K562 (cell line): ENCODE data around the gene GPR85. TPM values are rescaled to one million over a fixed set of nuclear protein-coding genes. Genes with fewer than 3 reads are reported as not detected.

Experiments used
- BHLHE40 ChIP-seq: IDR thresholded peaks from 2 replicates; pipeline ENCODE4 v1.6.1; 2011; ENCODE audit warnings: low read length, improper control_type of control experiment
- CBX5 ChIP-seq: IDR thresholded peaks from 2 replicates; pipeline ENCODE4 v1.6.1; 2014; ENCODE audit warnings: low read depth, borderline replicate concordance
- KAT8 ChIP-seq: fragments of 450-650 bp; IDR thresholded peaks from 2 replicates; pipeline ENCODE4 v1.6.1; 2016; ENCODE audit warnings: low read depth, mild to moderate bottlenecking
- MEF2A ChIP-seq: IDR thresholded peaks from 2 replicates; pipeline ENCODE4 v1.6.1; 2011; ENCODE audit warnings: low read depth, mild to moderate bottlenecking, low read length, moderate library complexity; ENCODE audit not compliant: control insufficient read depth
- PPARD ChIP-seq: fragments of 250-450 bp; sonication (Bioruptor Pico); IDR thresholded peaks from 2 replicates; pipeline ENCODE4 v1.8.0; 2022; ENCODE audit warnings: inconsistent platforms, mild to moderate bottlenecking, moderate library complexity
- RB1 ChIP-seq: fragments of 450-650 bp; IDR thresholded peaks from 2 replicates; pipeline ENCODE4 v1.6.1; 2017; ENCODE audit warnings: low read depth, mild to moderate bottlenecking
- RBM22 ChIP-seq: fragments of 200-400 bp; formaldehyde crosslinking; IDR thresholded peaks from 2 replicates; pipeline ENCODE4 v1.6.1; 2018; ENCODE audit warnings: low read length, low read depth; ENCODE audit not compliant: poor library complexity, severe bottlenecking
- STAT5A ChIP-seq: IDR thresholded peaks from 2 replicates; pipeline ENCODE4 v1.6.1; 2012; ENCODE audit warnings: low read length, inconsistent platforms, borderline replicate concordance
- ZNF445 ChIP-seq: fragments of 250-450 bp; sonication (Bioruptor Pico); IDR thresholded peaks from 2 replicates; pipeline ENCODE4 v1.4.0; 2020; ENCODE audit warnings: low read depth, mild to moderate bottlenecking, moderate library complexity
- ZNF668 ChIP-seq: fragments of 250-450 bp; sonication (Bioruptor Pico); IDR thresholded peaks from 2 replicates; pipeline ENCODE4 v1.8.0; 2022; ENCODE audit warnings: mild to moderate bottlenecking, inconsistent platforms
- polyA plus RNA-seq, 8 experiments: library from polyadenylated mRNA; depleted of rRNA in 4 of 8; stranded (reverse) in 5 of 8; unstranded in 3 of 8; fragments of >200 nt; fragmentation: Nextera tagmentation in 2 of 8; fragmentation: Illumina TruSeq in 1 of 8; extraction: Ambion mirVana in 2 of 8; extraction: Trizol in 1 of 8; gene quantifications; 2 replicates each; pipeline versions ENCODE4 v1.2.1 to v1.2.3, GENCODE V29; 2011 to 2014; ENCODE audit warnings: inconsistent platforms in 1 of 8, missing spikeins in 1 of 8
- total RNA-seq, 7 experiments: library from RNA; depleted of rRNA in 6 of 7; stranded (reverse); fragments of >200 nt in 6 of 7; fragmentation: Illumina TruSeq in 2 of 7; extraction: Trizol in 2 of 7; gene quantifications; 2 replicates each; pipeline versions ENCODE4 v1.2.1 to v1.2.3, GENCODE V29; 2011 to 2021; ENCODE audit warnings: low replicate concordance in 1 of 7
- TF ChIP-seq, protein P1 (sequence below), 2 experiments: fragments of 450-650 bp in 1 of 2; sonication (generic) in 1 of 2; formaldehyde crosslinking in 1 of 2; IDR thresholded peaks; 2 replicates each; pipeline versions ENCODE4 v1.7.1 to v1.9.0; 2016 to 2022; ENCODE audit warnings: inconsistent platforms in 1 of 2, mild to moderate bottlenecking in 1 of 2, missing genetic modification reagents in 1 of 2
- TF ChIP-seq, protein P2 (sequence below): fragments of 200-400 bp; formaldehyde crosslinking; IDR thresholded peaks from 2 replicates; pipeline ENCODE4 v1.6.1; 2017; ENCODE audit warnings: mild to moderate bottlenecking, low read depth, low read length, moderate library complexity

The GPR85 gene
- total and polyA plus RNA-seq, 9 of the 15 experiments (the other 6 are each of a cell fraction or from before 2014, with no cell fraction given) = 2.9 to 18.2 (median 4.0) TPM

DNA sequence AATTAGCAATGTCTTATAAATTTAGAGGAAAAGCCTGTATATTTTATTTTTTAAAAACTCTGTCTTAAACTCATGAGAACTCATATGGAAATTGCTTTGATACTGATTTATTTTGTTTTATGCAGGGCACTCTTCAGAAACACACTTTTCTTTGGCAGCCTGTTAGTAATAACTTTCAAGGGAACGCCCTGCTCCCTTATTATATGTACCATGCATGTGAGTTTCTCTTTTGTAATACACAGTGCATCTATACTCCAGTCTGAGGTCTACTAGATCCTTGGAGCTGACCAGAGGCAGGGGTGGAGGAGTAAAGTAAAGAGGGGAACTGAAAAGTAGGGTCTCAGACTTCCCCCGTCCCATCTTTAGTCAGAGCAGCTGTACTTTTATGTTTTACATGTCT is 40.2 kb downstream of the GPR85 start (continued):
- TF ChIP-seq BHLHE40 (no peak), CBX5 (no peak), RBM22 (no peak), ZNF445 (no peak), MEF2A (no peak), RB1 (no peak), ZNF668 (CRISPR knock-in tag) (no peak), KAT8 (no peak), STAT5A (no peak), PPARD (CRISPR knock-in tag) (no peak)
- TF ChIP-seq, protein P1, sequence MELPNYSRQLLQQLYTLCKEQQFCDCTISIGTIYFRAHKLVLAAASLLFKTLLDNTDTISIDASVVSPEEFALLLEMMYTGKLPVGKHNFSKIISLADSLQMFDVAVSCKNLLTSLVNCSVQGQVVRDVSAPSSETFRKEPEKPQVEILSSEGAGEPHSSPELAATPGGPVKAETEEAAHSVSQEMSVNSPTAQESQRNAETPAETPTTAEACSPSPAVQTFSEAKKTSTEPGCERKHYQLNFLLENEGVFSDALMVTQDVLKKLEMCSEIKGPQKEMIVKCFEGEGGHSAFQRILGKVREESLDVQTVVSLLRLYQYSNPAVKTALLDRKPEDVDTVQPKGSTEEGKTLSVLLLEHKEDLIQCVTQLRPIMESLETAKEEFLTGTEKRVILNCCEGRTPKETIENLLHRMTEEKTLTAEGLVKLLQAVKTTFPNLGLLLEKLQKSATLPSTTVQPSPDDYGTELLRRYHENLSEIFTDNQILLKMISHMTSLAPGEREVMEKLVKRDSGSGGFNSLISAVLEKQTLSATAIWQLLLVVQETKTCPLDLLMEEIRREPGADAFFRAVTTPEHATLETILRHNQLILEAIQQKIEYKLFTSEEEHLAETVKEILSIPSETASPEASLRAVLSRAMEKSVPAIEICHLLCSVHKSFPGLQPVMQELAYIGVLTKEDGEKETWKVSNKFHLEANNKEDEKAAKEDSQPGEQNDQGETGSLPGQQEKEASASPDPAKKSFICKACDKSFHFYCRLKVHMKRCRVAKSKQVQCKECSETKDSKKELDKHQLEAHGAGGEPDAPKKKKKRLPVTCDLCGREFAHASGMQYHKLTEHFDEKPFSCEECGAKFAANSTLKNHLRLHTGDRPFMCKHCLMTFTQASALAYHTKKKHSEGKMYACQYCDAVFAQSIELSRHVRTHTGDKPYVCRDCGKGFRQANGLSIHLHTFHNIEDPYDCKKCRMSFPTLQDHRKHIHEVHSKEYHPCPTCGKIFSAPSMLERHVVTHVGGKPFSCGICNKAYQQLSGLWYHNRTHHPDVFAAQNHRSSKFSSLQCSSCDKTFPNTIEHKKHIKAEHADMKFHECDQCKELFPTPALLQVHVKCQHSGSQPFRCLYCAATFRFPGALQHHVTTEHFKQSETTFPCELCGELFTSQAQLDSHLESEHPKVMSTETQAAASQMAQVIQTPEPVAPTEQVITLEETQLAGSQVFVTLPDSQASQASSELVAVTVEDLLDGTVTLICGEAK (IDR thresholded peaks at IDR 0.05) = no peak
- TF ChIP-seq, protein P1 (CRISPR knock-in tag; IDR thresholded peaks at IDR 0.05) = no peak
- TF ChIP-seq, protein P2, sequence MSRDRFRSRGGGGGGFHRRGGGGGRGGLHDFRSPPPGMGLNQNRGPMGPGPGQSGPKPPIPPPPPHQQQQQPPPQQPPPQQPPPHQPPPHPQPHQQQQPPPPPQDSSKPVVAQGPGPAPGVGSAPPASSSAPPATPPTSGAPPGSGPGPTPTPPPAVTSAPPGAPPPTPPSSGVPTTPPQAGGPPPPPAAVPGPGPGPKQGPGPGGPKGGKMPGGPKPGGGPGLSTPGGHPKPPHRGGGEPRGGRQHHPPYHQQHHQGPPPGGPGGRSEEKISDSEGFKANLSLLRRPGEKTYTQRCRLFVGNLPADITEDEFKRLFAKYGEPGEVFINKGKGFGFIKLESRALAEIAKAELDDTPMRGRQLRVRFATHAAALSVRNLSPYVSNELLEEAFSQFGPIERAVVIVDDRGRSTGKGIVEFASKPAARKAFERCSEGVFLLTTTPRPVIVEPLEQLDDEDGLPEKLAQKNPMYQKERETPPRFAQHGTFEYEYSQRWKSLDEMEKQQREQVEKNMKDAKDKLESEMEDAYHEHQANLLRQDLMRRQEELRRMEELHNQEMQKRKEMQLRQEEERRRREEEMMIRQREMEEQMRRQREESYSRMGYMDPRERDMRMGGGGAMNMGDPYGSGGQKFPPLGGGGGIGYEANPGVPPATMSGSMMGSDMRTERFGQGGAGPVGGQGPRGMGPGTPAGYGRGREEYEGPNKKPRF = no peak
